ENCODE results near the gene ADGRD2.

DNA sequence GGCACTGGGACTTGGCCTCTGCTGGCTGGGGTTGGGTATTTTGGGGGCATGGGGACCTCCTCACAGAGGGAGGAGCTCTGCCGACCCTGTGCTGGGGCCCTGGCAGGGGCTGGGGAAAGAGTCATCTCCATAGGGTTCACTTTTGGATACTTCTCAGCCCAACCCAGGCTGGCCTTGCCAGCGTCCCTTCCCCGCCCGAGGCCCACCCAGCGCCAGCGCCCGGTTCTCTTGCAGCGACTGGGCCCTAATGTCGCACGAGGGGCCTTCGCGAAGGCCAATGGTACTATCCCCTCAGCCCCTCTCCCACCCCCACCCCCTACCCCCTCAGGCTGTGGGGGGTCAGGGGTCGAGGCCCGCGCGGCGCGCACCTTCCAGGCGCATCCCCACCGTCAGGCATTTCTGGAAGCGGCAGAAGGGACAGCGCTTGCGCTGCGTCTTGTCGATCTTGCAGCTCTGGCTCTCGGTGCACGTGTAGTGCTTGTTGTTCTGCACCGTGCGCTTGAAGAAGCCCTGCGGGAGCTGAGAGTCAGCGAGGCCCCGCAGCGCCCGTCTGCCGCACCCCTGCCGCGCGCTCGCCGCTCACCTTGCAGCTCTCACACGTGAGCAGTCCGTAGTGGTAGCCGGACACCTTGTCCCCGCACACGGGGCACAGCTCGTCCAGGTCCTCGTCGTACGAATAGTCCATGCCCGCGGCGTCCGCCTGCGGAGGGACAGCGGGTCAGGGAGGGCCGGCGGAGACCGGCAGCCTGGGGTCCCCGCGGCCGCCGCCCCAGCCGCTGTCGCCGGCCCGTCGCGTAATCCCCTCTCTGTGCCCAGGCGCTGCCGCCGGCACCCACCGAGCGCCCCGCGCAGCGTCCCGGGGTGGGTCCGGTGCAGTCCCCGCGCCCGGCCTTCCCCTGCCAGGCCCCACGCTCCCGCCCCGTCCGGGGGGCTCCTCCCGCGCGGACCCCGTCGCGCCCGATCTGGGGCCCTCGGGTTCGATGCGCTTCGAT, 52.8 kb downstream of the ADGRD2 start:
- no peak for TF ChIP-seq POLR2A (IDR thresholded peaks at IDR 0.05)
- TF ChIP-seq, protein P1, sequence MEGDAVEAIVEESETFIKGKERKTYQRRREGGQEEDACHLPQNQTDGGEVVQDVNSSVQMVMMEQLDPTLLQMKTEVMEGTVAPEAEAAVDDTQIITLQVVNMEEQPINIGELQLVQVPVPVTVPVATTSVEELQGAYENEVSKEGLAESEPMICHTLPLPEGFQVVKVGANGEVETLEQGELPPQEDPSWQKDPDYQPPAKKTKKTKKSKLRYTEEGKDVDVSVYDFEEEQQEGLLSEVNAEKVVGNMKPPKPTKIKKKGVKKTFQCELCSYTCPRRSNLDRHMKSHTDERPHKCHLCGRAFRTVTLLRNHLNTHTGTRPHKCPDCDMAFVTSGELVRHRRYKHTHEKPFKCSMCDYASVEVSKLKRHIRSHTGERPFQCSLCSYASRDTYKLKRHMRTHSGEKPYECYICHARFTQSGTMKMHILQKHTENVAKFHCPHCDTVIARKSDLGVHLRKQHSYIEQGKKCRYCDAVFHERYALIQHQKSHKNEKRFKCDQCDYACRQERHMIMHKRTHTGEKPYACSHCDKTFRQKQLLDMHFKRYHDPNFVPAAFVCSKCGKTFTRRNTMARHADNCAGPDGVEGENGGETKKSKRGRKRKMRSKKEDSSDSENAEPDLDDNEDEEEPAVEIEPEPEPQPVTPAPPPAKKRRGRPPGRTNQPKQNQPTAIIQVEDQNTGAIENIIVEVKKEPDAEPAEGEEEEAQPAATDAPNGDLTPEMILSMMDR (IDR thresholded peaks at IDR 0.05), result no peak
